NB4 (cell line): Measurements from ENCODE around the gene KRT16.
"Not testable (repeated sequence)": the region's sequence is repeated elsewhere in the genome, so short reads cannot be mapped to it uniquely, and the experiment has no call there.

ENCODE experiments used
- DNase-seq: peaks from one replicate; pipeline ENCODE4 v3.0.0; 2010; ENCODE audit warnings: low read depth
- H3K4me3 ChIP-seq: one replicate; pipeline ENCODE4 v1.5.1; 2011; ENCODE audit warnings: mild to moderate bottlenecking, low read depth, low read length, moderate library complexity
- CTCF ChIP-seq: IDR thresholded peaks from one replicate; pipeline ENCODE4 v1.5.1; 2012; ENCODE audit warnings: low read depth, low read length
- MAX ChIP-seq: IDR thresholded peaks from 2 replicates; pipeline ENCODE4 v1.6.1; 2011; ENCODE audit warnings: low read depth, low read length
- MYC ChIP-seq: IDR thresholded peaks from 2 replicates; pipeline ENCODE4 v1.6.1; 2011; ENCODE audit warnings: low read depth, low read length
- POLR2A ChIP-seq: IDR thresholded peaks from 2 replicates; pipeline ENCODE4 v1.6.1; 2011; ENCODE audit warnings: mild to moderate bottlenecking; ENCODE audit not compliant: insufficient read length; ENCODE audit errors: extremely low read depth

Gene KRT16

DNA sequence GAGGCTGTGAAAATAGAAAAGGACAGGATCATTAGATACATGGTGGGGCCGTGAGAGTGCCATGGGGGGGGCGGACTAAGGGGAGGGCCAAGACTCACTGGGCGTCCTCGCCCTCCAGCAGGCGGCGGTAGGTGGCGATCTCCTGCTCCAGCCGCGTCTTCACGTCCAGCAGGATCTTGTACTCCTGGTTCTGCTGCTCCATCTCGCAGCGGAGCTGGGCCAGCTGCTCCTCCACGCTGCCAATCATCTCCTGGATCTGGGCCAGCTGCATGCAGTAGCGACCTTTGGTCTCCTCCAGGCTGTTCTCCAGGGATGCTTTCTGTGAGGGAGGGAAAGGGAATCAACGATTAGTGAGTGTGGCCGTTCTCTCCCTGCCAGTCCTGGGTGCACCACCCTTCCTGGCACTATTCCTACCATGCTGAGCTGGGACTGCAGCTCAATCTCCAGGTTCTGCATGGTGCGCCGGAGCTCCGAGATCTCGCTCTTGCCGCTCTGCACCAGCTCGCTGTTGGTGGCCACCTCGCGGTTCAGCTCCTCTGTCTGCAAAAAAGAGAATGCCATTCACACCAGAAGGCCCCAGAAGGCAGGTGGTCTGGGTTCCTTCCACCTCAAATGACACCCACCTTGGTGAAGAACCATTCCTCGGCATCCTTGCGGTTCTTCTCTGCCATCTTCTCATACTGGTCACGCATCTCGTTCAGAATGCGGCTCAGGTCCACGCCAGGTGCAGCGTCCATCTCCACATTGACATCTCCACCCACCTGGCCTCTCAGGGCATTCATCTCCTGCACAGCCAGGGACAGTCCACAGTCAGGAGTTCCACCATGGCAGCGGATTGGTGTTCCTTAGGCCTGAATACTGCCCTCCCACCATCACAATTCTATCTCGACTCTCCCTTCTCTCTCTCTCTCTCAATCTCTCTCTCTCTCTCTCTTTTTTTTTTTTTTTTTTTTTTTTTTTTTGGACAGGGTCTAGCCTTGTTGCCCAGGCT, 29.1 kb downstream of the KRT16 start:
- no peak for DNase-seq
- TF ChIP-seq MYC, result no peak
- TF ChIP-seq CTCF, result no peak
- TF ChIP-seq MAX, result no peak
- no peak for TF ChIP-seq POLR2A
- H3K4me3 ChIP-seq, result no peak overlapping the region

DNA sequence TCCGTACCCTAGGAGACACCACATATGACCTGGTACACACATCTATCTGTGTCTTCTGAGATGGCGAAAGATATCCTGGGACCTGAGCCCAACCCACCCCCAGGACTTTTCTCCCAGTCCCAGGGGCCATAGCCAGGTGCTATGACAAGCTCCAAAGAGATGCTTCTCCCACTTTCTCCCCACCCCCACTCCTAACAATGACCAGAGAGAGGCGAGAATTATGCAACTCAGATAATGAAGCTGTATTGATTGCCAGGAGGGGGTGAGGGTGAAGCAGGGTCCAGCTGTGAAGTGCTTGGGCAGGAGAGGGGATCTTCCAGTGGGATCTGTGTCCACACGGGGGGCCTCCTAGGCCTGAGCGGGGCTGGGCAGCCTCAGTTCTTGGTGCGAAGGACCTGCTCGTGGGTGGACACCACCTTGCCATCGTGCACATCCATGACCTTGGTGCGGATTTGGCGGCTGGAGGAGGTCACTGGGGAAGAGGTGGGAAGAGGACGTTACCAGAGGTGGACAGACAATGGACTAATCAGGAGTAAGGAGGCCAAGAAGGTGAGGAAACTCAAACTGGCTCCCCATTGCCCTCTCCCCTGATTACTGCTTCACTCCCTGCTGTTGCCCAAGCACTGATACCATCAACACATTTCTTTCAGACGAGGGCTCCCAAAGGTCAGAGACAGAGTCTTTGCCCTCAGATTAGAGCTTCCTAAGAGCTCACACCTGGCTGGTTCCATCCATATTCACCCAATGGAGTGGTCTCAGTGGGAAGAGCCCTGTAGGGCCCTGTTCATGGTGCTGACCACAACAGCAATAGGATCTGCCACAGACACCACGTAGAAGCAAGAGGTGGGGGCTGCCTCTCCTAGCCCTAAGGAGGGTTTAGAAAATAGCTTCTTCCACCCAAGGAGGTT, 30.3 kb downstream of the KRT16 start:
- not testable (repeated sequence) for H3K4me3 ChIP-seq, DNase-seq

DNA sequence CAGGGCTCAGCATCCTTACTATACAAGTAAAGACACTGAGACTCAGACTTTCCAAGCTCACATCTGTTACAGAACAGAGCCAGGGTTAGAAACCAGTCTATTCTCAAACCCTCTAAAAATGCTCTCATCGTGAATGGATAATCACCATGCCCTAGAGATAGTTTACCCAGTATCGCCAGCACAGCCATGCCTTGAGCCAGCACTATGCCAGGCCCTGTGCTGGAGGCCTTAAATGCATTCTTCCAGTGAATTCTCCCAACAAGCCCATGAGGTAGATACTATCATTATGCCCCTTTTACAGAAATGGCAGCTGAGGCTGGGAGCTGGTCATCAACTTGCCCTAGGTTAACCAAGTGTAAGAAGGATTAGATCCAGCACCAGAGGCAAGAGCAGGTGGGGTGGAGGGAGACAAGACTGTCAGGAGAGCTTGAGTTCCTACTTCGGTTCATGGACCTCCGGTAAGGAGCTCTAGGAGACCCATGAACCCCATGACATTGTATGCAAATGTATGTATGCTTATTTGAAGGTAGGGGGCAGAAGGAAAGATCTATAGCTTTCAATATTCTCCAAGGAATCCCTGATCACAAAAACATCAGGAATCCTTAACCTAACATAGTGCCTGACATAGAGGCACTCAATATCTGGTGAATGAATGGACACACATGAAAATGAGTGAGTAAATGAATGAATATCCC, 31.1 kb downstream of the KRT16 start:
- DNase-seq, result no peak
- H3K4me3 ChIP-seq, result no peak overlapping the region
- TF ChIP-seq POLR2A (no peak), CTCF (no peak), MYC (no peak), MAX (no peak)

DNA sequence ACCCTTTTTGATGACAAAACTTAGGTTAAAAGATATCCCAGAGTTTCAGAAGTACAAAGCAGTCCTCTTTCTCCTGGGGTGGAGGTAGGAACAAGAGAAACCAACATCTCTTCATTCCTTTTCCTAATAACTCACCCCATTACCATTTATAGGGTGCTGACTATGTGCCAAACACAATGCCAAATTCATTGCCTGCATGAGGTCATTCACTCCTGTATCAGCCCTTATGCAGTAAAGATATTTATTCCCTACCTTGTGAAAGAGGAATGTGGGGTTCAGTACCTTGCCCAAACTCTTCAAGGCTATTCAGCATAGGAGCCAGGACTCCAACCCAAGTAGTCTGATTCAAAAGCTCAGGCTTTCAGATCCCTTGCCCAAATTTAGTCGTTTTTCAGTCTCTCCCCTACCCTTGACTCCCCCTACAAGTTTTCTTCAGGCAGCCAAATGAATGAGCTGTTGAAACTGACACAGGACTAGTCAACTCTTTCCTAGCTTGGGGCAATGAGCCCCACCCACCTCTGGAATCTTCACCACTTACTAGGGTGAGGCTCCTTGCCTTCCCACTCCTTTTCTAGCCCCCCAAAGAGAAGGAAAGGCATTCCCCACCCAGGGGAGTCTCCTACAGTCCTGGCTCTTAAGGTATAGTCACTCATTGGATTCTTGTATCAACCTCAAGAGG, 31.7 kb downstream of the KRT16 start:
- H3K4me3 ChIP-seq, result no peak overlapping the region
- no peak for DNase-seq
- TF ChIP-seq CTCF (no peak), MYC (no peak), MAX (no peak), POLR2A (no peak)

- DNase-seq, result no peak
- no peak for TF ChIP-seq MAX
- no peak for TF ChIP-seq CTCF
- no peak for TF ChIP-seq POLR2A
- no peak for TF ChIP-seq MYC
- H3K4me3 ChIP-seq, result no peak overlapping the region
Measured at GRCh38 chr17:41580244-41580575, 32.4 kb downstream of the KRT16 start.
